ENCODE results near the gene IL17C. TPM values are rescaled to one million over a fixed set of nuclear protein-coding genes. Genes with fewer than 3 reads are reported as not detected.

The IL17C gene
- total and polyA plus RNA-seq, 9 of the 15 experiments (the other 6 are each of a cell fraction or from before 2014, with no cell fraction given), result not detected

DNA sequence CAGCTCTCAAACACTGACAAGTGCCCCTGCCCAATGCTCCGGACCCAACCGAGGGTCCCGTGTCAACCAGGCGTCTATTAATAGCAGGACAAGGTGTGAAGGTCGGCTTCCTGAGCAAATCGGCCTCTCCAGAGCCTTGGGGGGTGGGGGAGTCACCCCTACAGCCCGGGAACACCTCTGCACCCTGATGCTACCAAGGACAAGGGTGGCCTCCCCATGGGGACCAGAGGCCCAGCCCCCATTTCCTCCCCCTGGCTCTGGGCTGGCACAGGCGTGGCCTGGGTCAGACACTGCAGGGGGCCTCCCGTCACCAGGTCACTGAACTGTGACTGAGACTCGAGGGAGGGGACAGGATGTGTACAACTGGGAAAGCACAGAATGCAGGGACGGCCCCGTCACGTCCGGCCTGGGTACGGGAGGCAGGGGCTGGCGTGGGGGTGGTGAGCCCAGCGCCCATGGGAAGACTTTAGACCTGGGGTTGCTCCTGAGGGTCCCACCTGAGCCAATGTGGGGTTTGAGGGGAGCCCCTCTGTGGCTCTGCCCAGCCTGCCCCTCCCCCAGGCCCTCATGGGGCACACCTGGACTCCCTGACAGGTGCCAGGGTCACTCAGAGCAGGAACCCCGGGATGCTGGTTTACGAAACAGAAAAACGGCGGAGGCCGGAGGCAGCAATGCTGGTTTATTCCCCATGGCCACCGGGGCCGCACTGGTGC is 13.1 kb downstream of the IL17C start (continued):
- TF ChIP-seq EP400 (IDR thresholded peaks at IDR 0.05), result 0 out of 2 replicates have a peak, but pooled peaks have one; percentile 17
- no peak for TF ChIP-seq ZNF347 (CRISPR knock-in tag; IDR thresholded peaks at IDR 0.05; ENCODE audit: low read depth)
- no peak for TF ChIP-seq MYNN (IDR thresholded peaks at IDR 0.05)
- TF ChIP-seq MYNN (CRISPR knock-in tag; IDR thresholded peaks at IDR 0.05), result no peak
- TF ChIP-seq NR2C1 (IDR thresholded peaks at IDR 0.05), result peak; percentile 85
- peak; percentile 63 for TF ChIP-seq NR2C1 (tag; IDR thresholded peaks at IDR 0.05)
- no peak for TF ChIP-seq ZNF311 (CRISPR knock-in tag; IDR thresholded peaks at IDR 0.05)
- 0 out of 2 replicates have a peak, but pooled peaks have one; percentile 60 for TF ChIP-seq MEF2A (IDR thresholded peaks at IDR 0.05; ENCODE audit: control insufficient read depth, low read depth, low read length)
- TF ChIP-seq SMARCC2 (IDR thresholded peaks at IDR 0.05; ENCODE audit: low read depth), result no peak
- no peak for TF ChIP-seq U2AF2 (optimal IDR thresholded peaks at IDR 0.05; ENCODE audit: low read depth, low read length)
- TF ChIP-seq, protein P1, sequence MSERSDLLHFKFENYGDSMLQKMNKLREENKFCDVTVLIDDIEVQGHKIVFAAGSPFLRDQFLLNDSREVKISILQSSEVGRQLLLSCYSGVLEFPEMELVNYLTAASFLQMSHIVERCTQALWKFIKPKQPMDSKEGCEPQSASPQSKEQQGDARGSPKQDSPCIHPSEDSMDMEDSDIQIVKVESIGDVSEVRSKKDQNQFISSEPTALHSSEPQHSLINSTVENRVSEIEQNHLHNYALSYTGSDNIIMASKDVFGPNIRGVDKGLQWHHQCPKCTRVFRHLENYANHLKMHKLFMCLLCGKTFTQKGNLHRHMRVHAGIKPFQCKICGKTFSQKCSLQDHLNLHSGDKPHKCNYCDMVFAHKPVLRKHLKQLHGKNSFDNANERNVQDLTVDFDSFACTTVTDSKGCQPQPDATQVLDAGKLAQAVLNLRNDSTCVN (CRISPR knock-in tag; IDR thresholded peaks at IDR 0.05), result no peak
- no peak for TF ChIP-seq E2F3 (CRISPR knock-in tag; IDR thresholded peaks at IDR 0.05)
- TF ChIP-seq CREB1 (IDR thresholded peaks at IDR 0.05), result peak; percentile 85
- TF ChIP-seq CREB1 (CRISPR knock-in tag; IDR thresholded peaks at IDR 0.05), result peak; percentile 73
- TF ChIP-seq KLF1 (tag; IDR thresholded peaks at IDR 0.05), result no peak
- TF ChIP-seq ZC3H11A (IDR thresholded peaks at IDR 0.05; ENCODE audit: low read depth, low read length), result no peak
- TF ChIP-seq TRIM28 (IDR thresholded peaks at IDR 0.05), result peak; percentile 52; the same call in 1 of the 2 replicates
- TF ChIP-seq ZBTB1 (CRISPR knock-in tag; IDR thresholded peaks at IDR 0.05; ENCODE audit: borderline replicate concordance, low read depth), result no peak
- TF ChIP-seq, protein P2, sequence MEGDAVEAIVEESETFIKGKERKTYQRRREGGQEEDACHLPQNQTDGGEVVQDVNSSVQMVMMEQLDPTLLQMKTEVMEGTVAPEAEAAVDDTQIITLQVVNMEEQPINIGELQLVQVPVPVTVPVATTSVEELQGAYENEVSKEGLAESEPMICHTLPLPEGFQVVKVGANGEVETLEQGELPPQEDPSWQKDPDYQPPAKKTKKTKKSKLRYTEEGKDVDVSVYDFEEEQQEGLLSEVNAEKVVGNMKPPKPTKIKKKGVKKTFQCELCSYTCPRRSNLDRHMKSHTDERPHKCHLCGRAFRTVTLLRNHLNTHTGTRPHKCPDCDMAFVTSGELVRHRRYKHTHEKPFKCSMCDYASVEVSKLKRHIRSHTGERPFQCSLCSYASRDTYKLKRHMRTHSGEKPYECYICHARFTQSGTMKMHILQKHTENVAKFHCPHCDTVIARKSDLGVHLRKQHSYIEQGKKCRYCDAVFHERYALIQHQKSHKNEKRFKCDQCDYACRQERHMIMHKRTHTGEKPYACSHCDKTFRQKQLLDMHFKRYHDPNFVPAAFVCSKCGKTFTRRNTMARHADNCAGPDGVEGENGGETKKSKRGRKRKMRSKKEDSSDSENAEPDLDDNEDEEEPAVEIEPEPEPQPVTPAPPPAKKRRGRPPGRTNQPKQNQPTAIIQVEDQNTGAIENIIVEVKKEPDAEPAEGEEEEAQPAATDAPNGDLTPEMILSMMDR (IDR thresholded peaks at IDR 0.05 in 2 of 3, conservative IDR thresholded peaks at IDR 0.05 in 1 of 3; ENCODE audit: insufficient read depth in 2 of 3, low read depth in 1 of 3, low read length in 3 of 3), result no peak
- TF ChIP-seq GTF2B (IDR thresholded peaks at IDR 0.05; ENCODE audit: extremely low read depth, insufficient read length), result no peak
- TF ChIP-seq NR4A1 (CRISPR knock-in tag; IDR thresholded peaks at IDR 0.05), result no peak
- no peak for TF ChIP-seq NR4A1 (tag; IDR thresholded peaks at IDR 0.05)
- no peak for TF ChIP-seq BRCA1 (IDR thresholded peaks at IDR 0.05)
- no peak for TF ChIP-seq BRCA1 (CRISPR knock-in tag; IDR thresholded peaks at IDR 0.05)
- TF ChIP-seq FOXK2 (conservative IDR thresholded peaks at IDR 0.05 in 1 of 2, IDR thresholded peaks at IDR 0.05 in 1 of 2; ENCODE audit: low read depth in 2 of 2), result peak; percentile 85 to 88
- no peak for TF ChIP-seq NONO (IDR thresholded peaks at IDR 0.05; ENCODE audit: low read depth in 2 of 2, low read length in 1 of 2)
- TF ChIP-seq RBM17 (IDR thresholded peaks at IDR 0.05; ENCODE audit: borderline replicate concordance, low read depth, low read length), result no peak

All from K562 (cell line).